GM12892 (cell line): ENCODE measurements around the gene RAB3GAP1.

ENCODE experiments used
- POLR2A ChIP-seq: IDR thresholded peaks from 2 replicates; pipeline ENCODE4 v1.6.1; 2011; ENCODE audit warnings: low read depth, low read length, control low read depth
- POLR2AphosphoS5 ChIP-seq: IDR thresholded peaks from 2 replicates; pipeline ENCODE4 v1.6.1; 2011; ENCODE audit warnings: low read depth, low read length, control low read depth
- TAF1 ChIP-seq: IDR thresholded peaks from 2 replicates; pipeline ENCODE4 v1.6.1; 2011; ENCODE audit warnings: low read depth, mild to moderate bottlenecking, control low read depth, low read length, borderline replicate concordance

DNA sequence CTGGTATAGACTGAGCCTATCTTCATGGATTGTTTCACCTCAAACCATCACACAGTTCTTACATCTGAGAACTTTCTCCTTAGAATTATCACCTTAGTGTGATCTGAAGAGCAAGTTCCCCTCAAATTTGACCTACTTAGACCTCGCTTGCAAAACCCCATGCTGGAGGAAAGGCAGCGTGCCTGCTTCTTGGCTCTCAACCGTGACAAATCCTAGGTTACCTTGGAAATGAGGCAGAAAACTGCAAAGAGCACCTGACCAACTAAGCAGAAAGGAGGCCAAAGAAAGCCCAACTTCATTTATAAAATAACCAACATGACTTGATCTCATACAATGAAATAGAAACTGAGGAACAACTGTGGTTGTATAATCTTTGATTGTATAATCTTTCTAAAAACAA, 146.4 kb downstream of the RAB3GAP1 start:
- no peak for TF ChIP-seq POLR2AphosphoS5
- TF ChIP-seq POLR2A: no peak
- TF ChIP-seq TAF1: no peak
